Stimulated activated CD8-positive, alpha-beta memory T cell treated with anti-CD3 and anti-CD28 coated beads, Interleukin-4, amount 100 ng/mL, for 24 hours (primary cell): ENCODE results near the gene CPO.

ENCODE experiments used
- DNase-seq: peaks from one replicate; pipeline ENCODE4 v3.0.0-alpha.2; 2020; ENCODE audit warnings: low read depth

CPO gene

DNA sequence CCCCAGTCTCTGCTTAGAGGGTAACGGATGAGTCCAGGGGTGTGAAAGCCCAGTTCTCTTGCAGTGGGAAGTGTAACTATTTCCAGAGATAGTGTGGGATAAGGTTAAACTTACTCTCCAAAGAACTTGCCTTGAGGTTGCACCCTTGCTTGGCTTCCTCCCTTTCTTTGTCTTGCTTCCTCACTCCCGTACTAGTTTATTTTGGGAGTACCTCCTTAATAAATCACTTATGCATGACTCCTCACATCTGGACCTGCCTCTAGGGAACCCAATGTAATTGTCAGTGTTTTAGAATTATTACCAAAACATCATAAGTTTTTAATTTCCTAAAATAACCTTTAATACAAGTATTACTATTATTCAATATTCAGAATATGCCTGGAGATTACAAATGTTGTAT lies 35.2 kb downstream of the CPO start:
- DNase-seq = no peak

DNA sequence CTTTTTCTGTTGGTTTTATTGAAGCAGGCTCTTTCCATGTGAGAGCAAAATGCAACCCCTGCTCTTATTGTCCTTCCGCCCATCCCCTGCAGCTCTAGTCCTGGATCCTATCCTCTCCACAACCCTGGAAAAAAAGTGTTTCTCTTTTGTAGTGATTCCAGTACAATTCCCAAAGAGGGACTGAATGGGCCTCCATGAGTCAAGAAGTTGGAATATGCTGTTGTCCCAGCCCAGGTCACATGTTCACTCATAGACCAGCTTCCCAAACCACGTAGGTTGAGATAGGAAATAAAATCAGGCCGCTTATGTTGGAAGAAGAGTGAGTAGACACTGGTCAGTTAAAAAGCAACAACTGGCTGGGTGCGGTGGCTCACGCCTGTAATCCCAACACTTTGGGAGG lies 39.4 kb downstream of the CPO start:
- DNase-seq = no peak

DNA sequence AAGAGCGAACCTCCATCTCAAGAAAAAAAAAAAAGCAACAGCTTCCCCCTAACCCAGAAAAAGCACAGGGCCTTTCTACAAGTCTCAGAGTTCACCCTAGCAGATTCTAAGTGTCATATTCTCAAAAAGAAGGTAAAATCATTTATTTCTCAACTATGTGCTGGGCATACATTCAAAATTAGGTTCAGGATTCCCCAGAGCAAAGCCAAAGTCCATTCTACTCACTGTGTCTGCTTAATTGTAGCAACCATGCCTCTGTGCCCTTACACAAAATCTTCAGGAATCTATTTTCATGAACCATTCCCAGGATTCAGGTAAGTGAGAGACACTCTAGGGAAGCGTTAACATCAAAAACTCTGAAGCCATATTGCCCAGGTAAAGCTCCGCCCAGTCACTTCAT lies 40.0 kb downstream of the CPO start:
- no peak for DNase-seq

DNA sequence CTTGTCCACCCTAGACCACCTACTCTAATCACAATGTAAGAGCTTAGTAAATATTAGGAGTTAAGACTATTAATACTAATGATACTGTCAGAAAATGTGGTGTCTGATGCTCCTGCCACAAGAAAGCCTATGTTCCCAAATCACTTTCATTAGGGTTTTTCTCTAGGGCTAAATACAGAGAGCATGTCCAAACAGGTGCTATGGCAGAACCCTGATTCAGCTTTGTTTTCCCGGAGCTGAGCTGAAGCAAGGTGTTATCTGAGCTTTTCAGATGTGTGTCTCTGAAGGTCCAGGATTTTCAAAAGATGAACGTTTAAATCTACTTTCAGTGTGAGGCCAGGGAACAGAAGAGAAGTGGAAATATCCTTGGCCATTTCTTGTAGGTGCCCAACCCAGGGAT lies 40.6 kb downstream of the CPO start:
- no peak for DNase-seq

DNA sequence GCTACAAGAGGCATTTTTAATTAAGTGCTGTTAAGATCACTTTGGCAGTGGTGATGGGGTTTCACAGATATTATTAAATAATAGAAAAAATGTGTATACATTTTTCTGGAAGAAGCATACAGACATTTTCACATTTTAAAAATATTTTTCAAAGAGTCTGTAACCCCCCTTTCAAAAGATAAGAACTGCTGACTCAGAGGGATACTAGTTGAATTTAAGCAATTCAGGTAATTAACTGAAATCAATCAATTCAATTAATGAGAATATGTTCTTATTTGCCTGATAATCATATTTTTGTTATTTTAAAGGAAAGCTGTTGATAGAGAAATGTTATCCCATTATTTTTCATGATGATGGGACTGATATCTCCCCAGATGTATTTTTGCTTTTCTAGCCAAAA lies 41.1 kb downstream of the CPO start:
- no peak for DNase-seq

DNA sequence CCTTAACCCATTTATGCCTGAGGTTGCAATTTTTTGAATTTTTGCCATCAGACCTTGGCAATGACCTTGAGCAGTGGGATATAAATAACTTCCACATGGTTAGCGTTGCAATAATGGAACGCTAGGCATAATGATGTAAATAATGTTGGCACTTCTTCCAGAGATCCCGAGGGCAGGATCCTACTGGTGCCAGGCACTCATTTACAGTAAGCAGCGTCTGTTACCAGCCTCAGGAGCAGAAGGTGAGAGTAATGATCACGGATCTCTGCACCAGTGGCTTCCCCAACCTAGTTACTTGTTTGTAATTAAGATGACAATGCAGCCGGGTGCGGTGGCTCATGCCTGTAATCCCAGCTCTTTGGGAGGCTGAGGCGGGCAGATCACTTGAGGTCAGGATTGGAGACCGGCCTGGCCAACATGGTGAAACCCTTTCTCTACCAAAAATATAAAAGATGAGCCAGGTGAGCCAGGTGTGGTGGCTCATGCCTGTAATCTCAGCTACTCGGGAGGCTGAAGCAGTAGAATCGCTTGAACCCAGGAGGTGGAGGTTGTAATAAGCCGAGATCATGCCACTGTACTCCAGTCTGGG lies 41.9 kb downstream of the CPO start:
- DNase-seq = no peak

DNA sequence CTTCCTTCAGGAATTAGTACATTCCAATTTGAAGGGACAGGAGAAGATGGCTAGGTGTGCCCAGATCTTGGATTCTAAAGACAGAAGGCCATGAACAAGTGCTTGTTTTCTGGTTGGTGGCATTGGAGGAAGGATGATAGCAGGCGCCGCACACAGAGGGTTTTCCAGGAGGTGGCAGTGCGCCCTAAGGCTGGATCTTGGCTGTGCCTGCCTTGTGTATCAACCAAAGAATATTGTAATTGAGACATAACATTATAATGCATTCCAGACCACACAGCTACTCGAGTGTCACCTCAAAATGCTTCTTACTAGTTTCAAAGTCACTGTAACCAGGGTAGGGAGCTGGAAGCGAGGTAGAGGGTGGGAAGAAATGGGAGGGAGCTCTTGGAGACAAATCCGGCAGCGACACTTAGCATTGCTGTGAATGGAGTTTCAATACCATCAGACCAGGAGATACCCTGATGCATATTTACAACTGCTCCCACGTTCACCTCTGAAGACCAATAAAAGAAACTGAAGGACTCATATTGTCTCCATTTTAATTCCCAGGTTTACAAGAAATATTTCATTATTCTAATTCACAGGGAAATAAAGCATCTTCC lies 42.5 kb downstream of the CPO start:
- DNase-seq = peak; percentile 22

DNA sequence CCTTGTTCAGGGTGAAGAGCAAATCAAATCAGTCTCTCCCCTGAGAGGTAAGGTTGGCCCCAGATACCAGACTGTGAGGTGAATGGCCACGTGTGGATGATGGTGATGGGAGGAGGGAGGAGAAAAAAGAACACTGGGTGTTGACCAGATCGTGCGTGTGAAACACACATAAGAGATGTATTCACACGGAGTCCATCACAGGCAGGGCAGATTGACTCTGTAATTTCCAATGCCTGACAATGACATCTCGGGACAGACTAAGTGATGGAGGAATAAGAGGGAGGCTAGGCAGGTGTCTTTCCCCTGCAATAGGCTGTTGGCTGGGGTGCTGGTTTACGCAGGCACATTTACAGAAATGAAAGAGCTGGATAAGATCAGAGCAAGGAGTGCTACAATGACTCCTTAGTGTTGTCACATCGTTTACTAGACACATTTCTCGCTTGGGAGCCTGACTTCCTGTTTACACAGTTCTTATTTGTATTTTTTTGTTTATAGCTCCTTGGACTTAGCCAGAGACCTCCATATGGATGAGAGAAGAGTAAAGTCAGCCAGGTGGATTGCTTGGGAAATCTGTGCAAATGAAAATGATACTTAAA lies 43.1 kb downstream of the CPO start:
- DNase-seq = no peak

DNA sequence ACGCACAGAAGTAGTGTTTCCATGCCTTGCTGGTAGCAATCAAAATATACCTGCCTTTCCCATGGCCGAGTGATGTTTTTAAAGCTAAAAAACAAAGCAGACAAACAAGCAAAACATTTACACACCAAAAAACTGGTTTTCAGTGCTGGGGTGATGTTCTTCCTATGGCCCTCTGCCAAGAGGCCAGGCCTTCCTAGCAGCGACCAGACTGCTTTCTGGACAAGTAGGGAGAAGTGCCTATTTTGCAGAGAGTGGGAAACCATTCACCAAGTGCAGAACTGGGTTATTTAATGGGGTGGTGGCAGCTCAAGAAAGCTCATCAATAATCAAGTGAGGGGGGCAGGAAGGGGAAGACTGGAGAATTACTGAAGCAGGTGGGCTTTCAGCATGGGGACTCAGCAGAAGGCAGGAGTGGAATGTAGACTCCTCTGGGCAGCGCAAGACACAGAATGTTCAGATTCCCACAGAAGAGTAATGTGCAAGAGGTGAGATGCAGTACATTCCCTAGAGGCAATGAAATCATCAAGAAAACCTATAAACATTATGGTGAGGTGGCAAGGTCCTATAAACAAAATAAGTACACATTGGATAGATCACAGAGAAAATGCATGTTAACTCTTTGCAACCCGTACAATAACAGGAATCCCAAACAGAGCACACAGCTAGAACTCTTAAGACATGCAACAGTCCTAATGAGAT lies 44.0 kb downstream of the CPO start:
- no peak for DNase-seq

DNA sequence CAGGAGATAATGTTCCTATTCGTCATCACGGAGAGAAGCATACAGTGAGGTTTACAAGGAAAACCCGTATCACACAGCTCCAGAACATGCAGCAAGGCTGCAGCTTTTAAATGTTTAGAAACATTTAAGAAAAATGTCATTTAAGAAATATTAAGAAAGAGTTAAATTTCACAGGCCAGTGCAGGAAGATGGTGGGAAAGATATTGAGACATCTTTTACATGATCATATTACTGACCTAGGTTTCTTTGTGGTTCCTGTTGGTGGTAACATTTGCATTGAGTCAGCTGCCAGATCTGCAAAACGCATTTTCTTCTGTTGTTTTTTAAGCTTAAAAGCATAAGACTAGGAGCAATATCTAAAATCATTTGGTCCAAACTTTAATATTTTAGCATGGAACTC lies 44.9 kb downstream of the CPO start:
- DNase-seq = no peak

DNA sequence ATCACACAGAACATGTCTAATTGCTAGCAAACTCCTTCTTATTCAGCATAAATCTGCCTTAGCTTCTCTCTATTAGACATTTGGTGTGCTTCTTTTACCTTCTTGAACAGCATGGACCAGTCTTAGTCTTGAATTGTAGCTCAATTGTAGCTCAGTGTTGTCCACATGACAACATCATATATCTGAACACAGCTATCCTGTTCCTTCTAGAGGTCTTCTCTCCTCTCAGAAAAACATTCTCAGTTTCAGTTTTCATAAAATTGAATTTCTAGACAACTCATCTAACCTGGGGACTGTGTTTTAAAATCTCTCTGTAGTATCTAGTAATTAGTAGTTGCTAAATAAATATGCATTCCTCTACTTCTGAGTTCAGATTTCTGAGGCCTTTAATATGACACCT lies 47.6 kb downstream of the CPO start:
- DNase-seq = no peak

DNA sequence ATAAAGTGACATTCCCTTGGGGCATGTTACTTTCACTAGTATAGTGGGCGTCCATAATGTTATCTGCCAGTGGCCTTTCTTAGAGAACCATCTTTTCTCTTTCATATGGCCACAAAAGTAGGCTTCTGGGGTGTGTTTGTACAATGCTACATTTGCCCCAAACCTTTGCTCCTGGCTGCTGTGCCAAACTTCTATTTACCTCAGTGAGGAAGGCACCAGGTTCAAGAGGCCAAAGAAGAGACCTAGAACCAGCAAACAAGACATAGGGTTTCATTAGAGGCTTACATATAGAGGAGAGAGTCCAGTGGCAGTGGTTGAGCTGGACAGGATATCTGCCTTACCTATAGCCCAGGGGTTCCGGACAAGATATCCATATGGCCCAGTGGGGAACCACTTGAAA lies 48.5 kb downstream of the CPO start:
- DNase-seq = no peak

DNA sequence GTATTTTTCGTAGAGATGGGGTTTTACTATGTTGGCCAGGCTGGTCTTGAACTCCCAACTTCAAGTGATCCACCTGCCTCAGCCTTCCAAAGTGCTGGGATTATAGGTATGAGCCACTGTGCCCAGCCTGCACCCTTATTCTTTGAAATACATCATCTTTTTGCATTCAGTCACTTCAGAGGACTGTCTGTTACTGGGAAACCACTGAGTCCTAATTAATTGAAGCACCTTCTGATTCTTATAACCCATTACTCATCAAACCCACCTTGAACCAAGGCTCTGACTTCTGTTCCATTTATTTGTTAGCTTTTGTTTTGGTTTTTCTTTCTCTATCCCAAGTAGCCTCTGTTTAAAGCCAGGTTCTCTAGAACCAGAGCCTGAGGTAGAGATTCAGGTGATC lies 49.6 kb downstream of the CPO start:
- DNase-seq = no peak

DNA sequence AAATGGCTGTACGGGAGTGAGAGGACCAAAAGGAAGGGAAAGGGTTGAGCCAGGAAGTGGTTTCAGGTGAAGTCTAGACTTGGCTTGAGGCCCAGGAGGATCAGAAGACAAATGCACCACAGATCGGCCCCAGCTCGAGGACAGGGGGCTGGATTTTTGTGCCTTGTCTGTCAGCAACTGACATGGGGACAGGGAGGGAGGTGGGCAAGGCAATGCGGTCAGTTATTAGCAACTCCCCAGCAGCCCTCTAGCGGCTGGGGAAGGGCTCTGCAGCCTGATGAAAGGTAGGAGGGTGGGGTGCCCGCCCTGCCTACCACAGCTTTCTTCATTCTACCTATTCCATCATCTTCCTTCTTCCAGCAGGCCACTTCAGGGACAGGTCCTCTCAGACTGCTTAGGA lies 50.0 kb downstream of the CPO start:
- DNase-seq = no peak

DNA sequence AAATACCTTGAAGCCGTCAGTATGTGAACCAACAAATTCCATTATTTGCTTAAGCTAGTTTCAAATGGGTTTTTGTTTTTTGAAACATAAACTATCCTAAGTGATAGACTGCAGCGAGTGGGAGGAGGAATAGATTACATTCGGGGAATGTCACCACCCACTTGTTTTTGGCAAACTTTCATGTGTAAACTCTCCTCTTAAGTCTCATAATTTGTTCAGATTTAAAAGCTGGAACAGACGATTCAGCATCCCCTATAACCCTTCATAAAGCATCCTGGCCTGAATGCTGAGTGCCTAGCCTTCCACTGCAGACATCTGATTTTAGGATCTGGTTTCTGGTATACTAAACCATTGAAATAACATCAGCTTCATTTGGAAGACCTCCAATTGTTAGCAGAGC lies 51.0 kb downstream of the CPO start:
- no peak for DNase-seq

DNA sequence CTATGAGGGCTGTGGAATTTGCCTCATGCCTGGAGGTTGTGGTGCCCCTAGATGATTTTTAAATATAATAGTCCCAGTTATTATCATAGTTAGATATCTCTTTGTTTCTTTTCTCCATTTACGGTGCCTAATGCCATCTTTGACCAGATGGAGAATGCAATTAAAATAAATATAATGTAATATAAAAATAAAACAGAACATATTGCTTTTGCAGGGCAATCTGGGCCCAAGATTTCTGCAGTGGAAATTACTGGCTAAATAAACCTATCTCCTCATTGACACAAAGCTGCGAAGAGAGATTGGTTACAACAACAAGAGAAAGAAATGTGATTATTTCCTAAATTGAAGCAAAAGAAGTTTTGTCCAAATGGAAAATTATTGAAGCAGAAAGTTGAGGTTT lies 51.8 kb downstream of the CPO start:
- no peak for DNase-seq

DNA sequence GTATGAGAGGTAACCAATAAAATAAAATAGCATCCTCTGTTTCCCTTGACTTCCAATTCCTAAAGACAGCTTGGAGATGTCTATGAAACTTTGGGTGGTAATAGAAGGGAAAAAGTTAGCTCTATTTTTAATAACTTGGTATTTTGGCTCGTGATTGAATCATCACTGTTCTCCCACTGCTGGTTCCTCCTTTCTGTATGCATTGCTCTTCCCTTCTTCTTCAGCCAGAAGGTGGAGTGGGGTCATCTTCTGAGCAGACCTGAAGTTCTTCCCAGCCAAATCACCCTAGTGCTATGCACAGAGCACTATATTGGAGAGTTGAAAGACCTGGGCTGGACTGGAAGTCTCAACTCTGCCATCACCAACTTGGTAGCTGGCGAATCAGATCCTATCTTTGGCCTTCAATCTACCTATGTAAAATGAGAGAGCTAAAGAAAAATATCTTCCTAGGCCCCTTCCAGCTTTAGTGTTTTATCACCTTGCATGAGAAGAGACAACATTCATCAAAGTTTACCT lies 54.1 kb downstream of the CPO start:
- no peak for DNase-seq

DNA sequence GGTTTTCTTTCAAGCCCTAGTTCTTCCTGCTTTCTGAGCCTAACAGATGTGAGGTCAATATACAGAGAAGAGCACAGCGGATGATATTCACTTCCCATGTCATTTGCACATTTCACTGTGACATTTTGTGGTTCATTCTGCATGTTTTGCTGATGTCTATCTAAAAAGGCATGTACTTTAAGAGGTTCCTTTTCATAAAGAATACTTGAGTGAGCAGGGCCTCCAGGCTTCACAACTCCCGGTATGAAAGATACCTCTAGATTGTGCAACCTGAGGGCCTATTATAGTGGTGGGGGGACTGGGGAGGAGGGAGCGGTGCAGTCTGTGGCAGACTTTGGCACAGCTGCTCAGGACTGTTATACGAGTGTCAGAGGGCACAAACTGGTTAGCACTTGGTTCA lies 54.6 kb downstream of the CPO start:
- DNase-seq = no peak

DNA sequence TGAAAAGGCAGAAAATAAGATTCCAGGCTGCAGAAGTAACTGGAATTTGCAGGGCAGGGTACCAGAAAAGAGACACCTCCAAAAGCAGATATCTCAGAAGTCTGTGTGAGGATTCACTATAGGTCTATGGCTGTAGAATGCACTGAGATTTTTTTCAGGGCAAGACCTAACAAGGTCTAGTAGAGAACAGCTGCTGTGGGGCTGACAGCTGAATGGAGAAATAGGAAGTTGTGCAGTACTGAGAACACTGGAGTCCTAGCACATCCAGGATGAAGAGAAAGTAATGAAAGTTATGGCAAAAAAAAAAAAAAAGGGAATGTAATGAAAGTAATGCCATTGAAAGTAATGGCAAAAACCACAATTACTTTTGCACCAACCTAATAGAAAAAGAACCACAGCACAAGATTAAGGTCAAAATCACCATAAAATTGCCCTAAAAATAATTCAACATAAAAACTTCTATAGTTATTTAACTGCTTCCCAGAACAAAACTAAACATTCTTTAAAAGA lies 57.3 kb downstream of the CPO start:
- no peak for DNase-seq

DNA sequence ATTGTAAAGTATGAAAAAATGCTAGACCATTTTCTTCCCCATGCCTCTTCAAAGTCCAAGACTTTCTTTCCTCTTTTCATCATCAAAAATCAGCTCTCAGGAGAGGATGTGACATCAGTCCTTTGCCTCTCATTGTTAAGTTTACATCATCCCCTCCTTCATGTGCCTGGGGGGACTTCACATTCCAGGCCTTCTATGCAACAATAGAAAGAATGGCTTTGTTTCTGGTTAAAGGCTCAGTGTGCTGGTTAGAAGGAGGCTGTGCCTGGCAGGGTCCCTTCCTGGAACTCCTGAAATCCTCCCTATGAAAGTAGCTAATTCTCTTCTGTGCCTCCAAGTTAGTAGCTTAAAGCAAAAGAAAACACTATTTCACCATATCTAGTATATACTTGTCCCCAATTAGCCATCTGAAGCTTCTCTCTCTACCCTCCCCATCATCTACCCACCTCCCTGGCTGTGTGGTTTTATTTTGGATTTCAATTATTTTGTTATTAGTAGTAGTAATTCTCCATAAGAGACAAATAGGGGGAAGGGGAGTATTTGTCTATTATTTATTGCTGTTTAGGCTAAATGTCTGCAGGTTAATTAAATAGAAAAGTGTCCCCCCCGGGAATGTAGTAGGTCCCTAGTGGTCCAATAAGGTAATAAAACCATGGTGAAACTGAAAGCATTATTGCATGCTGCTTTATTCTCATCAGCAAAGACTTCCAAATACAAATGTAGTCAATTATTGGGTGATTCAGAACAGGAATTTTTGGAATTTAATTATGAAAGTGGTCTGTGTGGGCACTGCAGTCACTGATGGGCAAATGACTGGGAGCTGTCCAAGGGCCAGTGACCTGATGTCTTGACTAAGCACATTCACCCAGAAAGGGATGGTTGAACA lies 69.0 kb downstream of the CPO start:
- no peak for DNase-seq

DNA sequence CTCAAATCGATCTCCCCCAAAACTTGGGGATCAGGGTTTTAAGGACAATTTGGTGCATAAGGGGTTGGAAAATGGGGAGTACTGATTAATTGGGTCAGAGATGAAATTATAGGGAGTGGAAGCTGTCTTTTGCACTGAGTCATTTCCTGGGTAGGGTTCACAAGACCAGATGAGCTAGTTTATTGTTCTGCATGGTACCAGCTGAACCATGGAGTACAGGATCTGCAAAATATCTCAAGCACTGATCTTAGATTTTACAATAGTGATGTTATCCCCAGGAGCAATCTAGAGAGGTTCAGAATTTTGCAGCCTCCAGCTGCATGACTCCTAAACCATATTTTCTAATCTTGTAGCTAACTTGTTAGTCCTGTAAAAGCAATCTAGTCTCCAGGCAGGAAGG lies 73.1 kb downstream of the CPO start:
- DNase-seq = no peak

DNA sequence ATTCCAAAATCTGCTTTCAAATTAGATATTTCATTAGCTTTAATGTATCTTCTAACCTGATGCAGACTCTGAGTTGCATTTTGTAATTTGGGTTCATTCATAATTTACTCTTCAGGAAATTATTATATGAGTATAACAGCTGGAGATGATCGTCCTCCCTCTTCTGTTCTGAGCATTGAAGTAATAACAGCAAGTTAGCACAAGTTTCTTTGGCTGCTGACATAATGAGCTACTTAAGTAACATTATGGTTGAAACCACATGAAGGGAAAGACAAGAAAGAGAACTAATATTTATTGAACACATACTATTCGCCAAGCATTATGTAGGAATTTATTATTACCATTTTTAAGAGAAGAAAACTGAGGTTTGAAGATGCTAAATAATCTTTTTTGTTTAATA lies 75.1 kb downstream of the CPO start:
- DNase-seq = no peak
